Forelimb muscle (tissue), 1 donor: ENCODE data around the gene PDP2. TPM values are rescaled to one million over a fixed set of nuclear protein-coding genes. Genes with fewer than 3 reads are reported as not detected.
"Not testable (repeated sequence)": the region's sequence is repeated elsewhere in the genome, so short reads cannot be mapped to it uniquely, and the experiment has no call there.

Source experiments
- DNase-seq: peaks from one replicate; pipeline ENCODE4 v3.0.0-alpha.2; 2013; ENCODE audit warnings: low read depth
- polyA plus RNA-seq: library from polyadenylated mRNA; unstranded; fragments of 120-200 nt; gene quantifications from one replicate; pipeline ENCODE4 v1.2.1, GENCODE V29; 2013; ENCODE audit not compliant: insufficient read length

Gene PDP2
- polyA plus RNA-seq, 1 donor, result 3.3 TPM

- no peak for DNase-seq
Measured at GRCh38 chr16:66919569-66920298, 39.4 kb downstream of the PDP2 start.

- no peak for DNase-seq
Measured at GRCh38 chr16:66920299-66920590, 39.9 kb downstream of the PDP2 start.

- no peak for DNase-seq
Measured at GRCh38 chr16:66920924-66921680, 40.8 kb downstream of the PDP2 start.

GRCh38 chr16:66921729-66922450 is 41.6 kb downstream of the PDP2 start:
- no peak for DNase-seq

- no peak for DNase-seq
Measured at GRCh38 chr16:66923247-66923731, 43.0 kb downstream of the PDP2 start.

GRCh38 chr16:66923866-66924265 is 43.6 kb downstream of the PDP2 start:
- DNase-seq, result no peak

- DNase-seq, result no peak
Measured at GRCh38 chr16:66924527-66925321, 44.4 kb downstream of the PDP2 start.

- no peak for DNase-seq
Measured at GRCh38 chr16:66925322-66925840, 45.1 kb downstream of the PDP2 start, which contains the start of gene RRAD. TSS of gene RRAD (minus strand) at chr16:66925535. CDS start at chr16:66925179, 356 bp downstream.

- DNase-seq, result no peak
Measured at GRCh38 chr16:66926171-66926947, 46.0 kb downstream of the PDP2 start.

GRCh38 chr16:66926961-66927436 is 46.7 kb downstream of the PDP2 start:
- DNase-seq, result no peak

GRCh38 chr16:66927918-66928649 is 47.8 kb downstream of the PDP2 start:
- no peak for DNase-seq

- no peak for DNase-seq
Measured at GRCh38 chr16:66928702-66929388, 48.5 kb downstream of the PDP2 start.

GRCh38 chr16:66930189-66930588 is 49.9 kb downstream of the PDP2 start:
- DNase-seq, result no peak

- DNase-seq, result no peak
Measured at GRCh38 chr16:66931665-66932064, 51.4 kb downstream of the PDP2 start.

- DNase-seq, result no peak
Measured at GRCh38 chr16:66932076-66932475, 51.8 kb downstream of the PDP2 start.

- DNase-seq, result no peak
Measured at GRCh38 chr16:66933776-66934137, 53.4 kb downstream of the PDP2 start.

- peak; percentile 71 for DNase-seq
Measured at GRCh38 chr16:66934138-66934838, 54.0 kb downstream of the PDP2 start, which contains the start of gene CIAO2B. TSS of gene CIAO2B (minus strand) at chr16:66934402. CDS start at chr16:66934364, 38 bp downstream.

- not testable (repeated sequence) for DNase-seq
Measured at GRCh38 chr16:66934839-66935313, 54.6 kb downstream of the PDP2 start.
